GM12864 (cell line): ENCODE data around the gene C9orf43.

Source experiments
- DNase-seq: peaks from one replicate; pipeline ENCODE4 v3.0.0-alpha.2; 2011; ENCODE audit warnings: low read depth
- H3K4me3 ChIP-seq: 2 replicates; pipeline ENCODE4 v1.5.1; 2011; ENCODE audit warnings: mild to moderate bottlenecking, low read depth, low read length, control low read depth
- TF ChIP-seq, protein P1 (sequence below): IDR thresholded peaks from 2 replicates; pipeline ENCODE4 v1.5.1; 2011; ENCODE audit warnings: low read depth, mild to moderate bottlenecking, moderate library complexity, low read length, control low read depth, inconsistent platforms; ENCODE audit errors: missing control alignments

The C9orf43 gene

DNA sequence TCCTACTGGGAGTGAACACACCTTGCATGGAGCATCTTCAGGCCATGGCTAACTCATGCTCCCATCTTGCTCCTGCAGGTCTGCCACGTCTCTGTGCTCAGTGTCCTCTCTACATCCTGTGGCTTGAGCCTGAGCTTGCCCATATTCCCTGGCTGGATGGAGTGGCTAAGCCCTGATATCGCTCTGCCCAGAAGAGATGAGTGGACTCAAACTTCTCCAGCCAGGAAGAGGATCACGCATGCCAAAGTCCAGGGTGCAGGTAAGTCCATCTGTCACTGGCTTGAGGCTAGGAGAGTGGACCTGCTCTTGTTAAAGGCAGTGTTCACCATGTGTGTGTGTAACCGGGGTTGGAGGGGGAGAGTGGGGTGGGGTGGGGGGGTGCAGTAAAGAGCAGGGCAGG lies 51.4 kb downstream of the C9orf43 start:
- TF ChIP-seq, protein P1, sequence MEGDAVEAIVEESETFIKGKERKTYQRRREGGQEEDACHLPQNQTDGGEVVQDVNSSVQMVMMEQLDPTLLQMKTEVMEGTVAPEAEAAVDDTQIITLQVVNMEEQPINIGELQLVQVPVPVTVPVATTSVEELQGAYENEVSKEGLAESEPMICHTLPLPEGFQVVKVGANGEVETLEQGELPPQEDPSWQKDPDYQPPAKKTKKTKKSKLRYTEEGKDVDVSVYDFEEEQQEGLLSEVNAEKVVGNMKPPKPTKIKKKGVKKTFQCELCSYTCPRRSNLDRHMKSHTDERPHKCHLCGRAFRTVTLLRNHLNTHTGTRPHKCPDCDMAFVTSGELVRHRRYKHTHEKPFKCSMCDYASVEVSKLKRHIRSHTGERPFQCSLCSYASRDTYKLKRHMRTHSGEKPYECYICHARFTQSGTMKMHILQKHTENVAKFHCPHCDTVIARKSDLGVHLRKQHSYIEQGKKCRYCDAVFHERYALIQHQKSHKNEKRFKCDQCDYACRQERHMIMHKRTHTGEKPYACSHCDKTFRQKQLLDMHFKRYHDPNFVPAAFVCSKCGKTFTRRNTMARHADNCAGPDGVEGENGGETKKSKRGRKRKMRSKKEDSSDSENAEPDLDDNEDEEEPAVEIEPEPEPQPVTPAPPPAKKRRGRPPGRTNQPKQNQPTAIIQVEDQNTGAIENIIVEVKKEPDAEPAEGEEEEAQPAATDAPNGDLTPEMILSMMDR: no peak
- DNase-seq: no peak
- no peak overlapping the region for H3K4me3 ChIP-seq

DNA sequence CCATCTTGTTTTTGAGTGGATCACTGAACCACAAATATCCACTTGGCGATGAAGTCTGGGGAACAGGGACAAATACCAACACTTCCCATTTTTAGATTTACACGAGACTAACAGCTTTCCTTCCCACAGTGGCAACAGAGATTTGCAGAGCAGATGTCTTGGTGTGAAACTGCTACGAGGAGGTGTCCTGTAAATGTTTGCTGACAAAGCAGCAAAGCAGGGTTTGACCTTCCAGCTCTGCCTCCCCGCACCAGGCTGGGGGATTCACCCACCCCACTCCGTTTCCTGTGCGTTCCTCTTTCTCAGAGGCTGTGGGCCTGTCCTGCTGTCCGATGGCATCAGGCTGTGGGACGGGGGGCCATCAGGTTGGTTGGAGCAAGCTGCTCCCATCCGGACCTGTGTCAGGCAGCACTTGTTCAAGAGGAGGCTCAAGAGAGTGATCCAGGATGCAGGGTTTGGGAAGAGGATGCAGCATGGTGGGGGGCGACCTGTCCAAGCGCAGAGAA lies 52.3 kb downstream of the C9orf43 start:
- no peak for DNase-seq

DNA sequence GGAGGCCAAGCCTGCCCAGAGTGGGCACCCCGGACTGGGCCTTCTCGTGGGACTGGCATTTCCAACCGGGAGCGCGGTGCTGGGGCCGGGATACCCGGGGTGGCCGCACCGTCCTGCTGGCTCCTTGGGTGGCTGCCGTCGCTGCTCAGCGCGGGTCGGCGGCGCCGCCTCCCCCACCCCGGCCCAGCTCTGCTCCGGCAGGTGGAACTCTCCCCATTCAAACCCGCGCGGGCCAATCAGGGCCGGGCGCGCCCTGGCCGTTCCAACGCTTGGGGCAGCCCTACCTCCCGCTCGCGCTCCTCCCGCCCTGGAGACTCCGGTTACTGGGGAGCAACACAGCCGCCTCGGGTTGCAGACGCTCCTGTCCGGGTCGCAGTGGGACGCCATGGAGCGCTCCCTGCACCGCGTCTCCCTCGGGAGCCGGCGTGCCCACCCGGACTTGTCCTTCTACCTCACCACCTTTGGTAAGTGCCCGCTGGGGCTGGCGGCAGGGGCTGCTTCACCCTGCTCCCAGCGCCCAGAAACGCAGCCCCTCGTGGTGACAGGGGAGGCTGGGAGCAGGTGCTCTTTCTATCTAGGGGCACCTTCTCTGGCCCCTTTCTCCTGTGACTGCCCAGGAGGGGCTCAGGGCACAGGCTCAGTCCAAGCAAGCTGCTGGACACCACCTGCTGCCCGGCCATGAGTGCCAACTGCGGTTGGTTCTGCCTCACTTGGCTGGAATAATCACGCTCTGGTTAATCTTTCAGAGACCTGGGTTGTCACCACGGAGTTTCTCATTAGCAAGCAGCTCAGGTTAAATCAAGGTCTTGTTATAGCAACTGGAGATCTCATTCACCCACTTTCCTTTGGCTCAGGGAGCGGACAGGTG lies 53.1 kb downstream of the C9orf43 start, which contains the start of gene RGS3:
Gene RGS3, plus strand, starts transcription at position 310 of the 868 bp plus-strand sequence. Its CDS starts 76 bp downstream, at position 386.
- H3K4me3 ChIP-seq: peak within 1 kb of the TSS; percentile 59
- no peak for DNase-seq
- TF ChIP-seq, protein P1: no peak

More for the DNA sequence above, 52.3 kb downstream of the C9orf43 start:
- H3K4me3 ChIP-seq: no peak overlapping the region
- TF ChIP-seq, protein P1: no peak

DNA sequence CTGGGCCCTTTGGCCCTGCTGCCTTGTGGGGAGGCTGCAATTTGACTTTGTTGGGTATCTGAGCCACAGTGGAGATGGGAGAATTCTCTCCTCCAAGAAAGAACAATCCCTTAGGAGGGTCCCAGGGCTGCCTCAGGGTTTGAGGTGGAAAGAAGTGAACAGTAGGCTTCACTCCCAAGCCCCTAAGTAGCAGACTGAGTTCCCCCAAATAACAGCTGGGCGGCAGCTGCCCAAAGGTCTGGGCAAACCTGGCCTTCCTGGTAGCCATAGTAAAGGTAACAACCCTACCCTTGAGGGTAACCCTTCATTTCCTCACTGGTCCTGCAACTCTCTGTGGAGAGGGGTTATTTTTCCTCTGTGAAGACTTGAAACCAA lies 53.7 kb downstream of the C9orf43 start:
- no peak for DNase-seq
- peak overlapping the region; percentile 59 for H3K4me3 ChIP-seq
- TF ChIP-seq, protein P1: no peak

DNA sequence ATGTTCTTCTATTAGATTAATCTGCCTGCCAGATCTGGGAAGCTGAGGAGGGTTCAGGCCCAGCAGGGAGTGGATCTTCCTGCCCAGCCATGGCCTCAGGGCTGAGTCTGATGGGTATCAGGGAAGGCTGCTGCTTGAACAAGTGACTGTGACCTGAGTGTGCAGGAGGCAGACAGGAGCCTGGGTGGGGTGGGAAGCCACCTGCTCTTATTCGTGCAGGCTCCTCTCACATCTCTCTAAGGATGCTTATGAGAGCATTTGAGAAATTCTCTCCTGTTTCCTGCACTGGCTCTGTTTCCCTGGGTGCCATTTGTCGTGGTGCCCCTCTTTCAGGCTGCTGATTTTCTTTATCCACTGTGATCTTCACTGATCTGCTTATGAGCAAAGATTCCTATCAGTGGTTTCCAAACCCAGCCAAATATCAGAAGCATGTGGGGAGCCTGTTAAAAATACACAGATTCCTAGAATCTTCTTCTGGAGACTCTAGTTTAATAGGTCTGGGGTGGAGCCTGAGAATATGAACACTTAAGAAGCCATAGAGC lies 55.1 kb downstream of the C9orf43 start:
- no peak for DNase-seq
- TF ChIP-seq, protein P1: no peak
- peak overlapping the region; percentile 32 for H3K4me3 ChIP-seq

DNA sequence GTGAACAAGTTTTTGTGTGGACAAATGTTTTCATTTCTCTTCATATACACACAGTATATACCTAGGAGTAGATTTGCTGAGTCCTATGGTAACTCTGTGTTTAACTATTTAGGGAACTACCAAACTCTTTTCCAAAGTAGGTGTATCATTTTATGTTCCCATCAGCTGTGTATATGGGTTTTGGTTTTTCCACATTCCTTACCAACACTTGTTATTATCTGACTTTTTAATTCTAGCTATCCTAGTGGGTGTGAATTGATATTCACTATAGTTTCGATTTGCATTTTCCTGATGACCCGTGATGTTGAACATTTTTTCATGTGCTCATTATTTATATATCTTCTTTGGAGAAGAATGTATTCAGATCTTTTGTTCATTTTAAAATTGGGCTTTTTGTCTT lies 56.6 kb downstream of the C9orf43 start:
- no peak for DNase-seq
- TF ChIP-seq, protein P1: no peak
- no peak overlapping the region for H3K4me3 ChIP-seq
